Epithelial cell of proximal tubule (primary cell): ENCODE measurements around the gene CARD6. TPM values are rescaled to one million over a fixed set of nuclear protein-coding genes. Genes with fewer than 3 reads are reported as not detected.

Experiments
- DNase-seq: peaks from one replicate; pipeline ENCODE4 v3.0.0-alpha.2; 2011; ENCODE audit warnings: low read depth
- H3K4me3 ChIP-seq: 2 replicates; pipeline ENCODE4 v1.5.1; 2011; ENCODE audit warnings: low read depth, mild to moderate bottlenecking, low read length
- CTCF ChIP-seq: conservative IDR thresholded peaks from 2 replicates; pipeline ENCODE4 v1.5.1; 2012; ENCODE audit warnings: low read depth, mild to moderate bottlenecking, low read length
- total RNA-seq: library from RNA; depleted of rRNA; stranded (reverse); fragments of >200 nt; gene quantifications from 2 replicates; pipeline ENCODE4 v1.2.3, GENCODE V29; 2015

CARD6 gene
- total RNA-seq, 1 donor from 2014 or later: 0.63 TPM

- peak; percentile 33 for TF ChIP-seq CTCF
- peak within 1 kb of the TSS; percentile 94 for H3K4me3 ChIP-seq
- DNase-seq: no peak
These were observed 43.0 kb upstream of the CARD6 start, which contains the start of gene PRKAA1 for GRCh38 chr5:40798012-40798800. PRKAA1 (minus strand) TSS chr5:40798374; CDS start chr5:40798189, 185 bp downstream.

- no peak for DNase-seq
- no peak for TF ChIP-seq CTCF
- H3K4me3 ChIP-seq: peak overlapping the region; percentile 94
These were observed 42.4 kb upstream of the CARD6 start for GRCh38 chr5:40798801-40799210.

- DNase-seq: no peak
- H3K4me3 ChIP-seq: peak overlapping the region; percentile 94
- TF ChIP-seq CTCF: no peak
These were observed 41.9 kb upstream of the CARD6 start for GRCh38 chr5:40799258-40799657.

- no peak overlapping the region for H3K4me3 ChIP-seq
- TF ChIP-seq CTCF: no peak
- no peak for DNase-seq
These were observed 39.2 kb upstream of the CARD6 start for GRCh38 chr5:40801771-40802562.

GRCh38 chr5:40812125-40812524, 29.0 kb upstream of the CARD6 start:
- no peak for DNase-seq
- no peak overlapping the region for H3K4me3 ChIP-seq
- no peak for TF ChIP-seq CTCF

GRCh38 chr5:40813698-40814281, 27.4 kb upstream of the CARD6 start:
- no peak for DNase-seq
- H3K4me3 ChIP-seq: no peak overlapping the region
- no peak for TF ChIP-seq CTCF
